IPS-11a (cell line): ENCODE results near the gene ADGRG4.
"Not testable (repeated sequence)": the region's sequence is repeated elsewhere in the genome, so short reads cannot be mapped to it uniquely, and the experiment has no call there.

ENCODE experiments used
- H3K4me3 ChIP-seq: one replicate; pipeline ENCODE4 v1.5.1; 2013; ENCODE audit warnings: low read depth, low read length, control low read depth

ADGRG4 gene

DNA sequence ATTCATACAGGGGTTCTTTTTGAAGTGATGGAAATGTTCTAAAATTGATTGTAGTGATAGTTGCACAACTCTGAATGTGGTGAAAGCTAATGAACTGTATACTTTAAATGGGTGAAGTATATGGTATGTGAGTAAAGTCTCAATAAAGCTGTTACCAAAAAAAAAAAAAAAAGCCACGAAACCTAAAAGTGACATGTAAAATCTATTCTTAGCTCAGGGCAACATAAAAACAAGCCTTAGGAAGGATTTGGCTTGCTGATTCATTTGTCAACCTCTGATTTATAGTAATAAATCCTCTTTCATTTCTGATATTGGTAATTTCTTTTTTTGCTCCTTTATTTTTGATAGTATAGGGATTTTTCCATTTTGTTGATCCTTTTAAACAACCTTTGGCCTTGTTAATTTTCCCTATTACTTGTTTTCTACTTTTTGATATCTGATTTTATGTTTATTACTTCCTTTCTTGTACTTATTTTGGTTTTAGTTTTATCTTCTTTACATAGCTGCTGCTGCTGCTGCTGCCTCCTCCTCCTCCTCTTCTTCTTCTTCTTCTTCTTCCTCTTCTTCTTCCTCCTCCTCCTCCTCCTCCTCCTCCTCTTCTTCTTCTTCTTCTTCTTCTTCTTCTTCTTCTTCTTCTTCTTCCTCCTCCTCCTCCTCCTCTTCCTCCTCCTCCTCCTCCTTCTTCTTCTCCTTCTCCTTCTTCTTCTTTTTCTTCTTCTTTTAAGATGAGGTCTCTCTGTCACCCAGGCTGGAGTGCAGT, 79.4 kb downstream of the ADGRG4 start:
- no peak overlapping the region for H3K4me3 ChIP-seq

GRCh38 chrX:136386173-136386572, 85.4 kb downstream of the ADGRG4 start:
- no peak overlapping the region for H3K4me3 ChIP-seq

- no peak overlapping the region for H3K4me3 ChIP-seq
These were observed 86.1 kb downstream of the ADGRG4 start for GRCh38 chrX:136386826-136387225.

- no peak overlapping the region for H3K4me3 ChIP-seq
These were observed 87.3 kb downstream of the ADGRG4 start for GRCh38 chrX:136387951-136388502.

DNA sequence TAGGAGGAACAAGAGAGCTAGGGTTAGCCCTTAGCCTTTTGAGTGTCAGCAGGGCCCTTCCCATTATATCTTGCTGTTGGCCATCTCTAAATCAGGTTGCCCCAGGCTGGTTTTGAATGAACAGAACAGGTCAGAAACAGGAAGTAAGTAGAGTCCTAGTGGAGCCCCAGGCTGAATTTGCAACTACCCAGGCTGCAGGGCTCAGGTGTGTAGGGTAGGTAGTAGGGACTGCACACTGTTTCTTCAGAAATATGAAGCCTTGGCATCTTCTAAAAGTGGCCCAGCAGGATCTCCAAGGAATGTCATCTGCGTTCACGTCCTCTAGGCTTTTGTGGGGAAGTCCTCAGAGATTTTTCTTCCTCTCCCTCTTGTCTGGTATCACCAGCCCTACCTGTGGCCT, 90.2 kb downstream of the ADGRG4 start:
- H3K4me3 ChIP-seq = no peak overlapping the region

- H3K4me3 ChIP-seq = no peak overlapping the region
These were observed 94.5 kb downstream of the ADGRG4 start for GRCh38 chrX:136395271-136395670.

DNA sequence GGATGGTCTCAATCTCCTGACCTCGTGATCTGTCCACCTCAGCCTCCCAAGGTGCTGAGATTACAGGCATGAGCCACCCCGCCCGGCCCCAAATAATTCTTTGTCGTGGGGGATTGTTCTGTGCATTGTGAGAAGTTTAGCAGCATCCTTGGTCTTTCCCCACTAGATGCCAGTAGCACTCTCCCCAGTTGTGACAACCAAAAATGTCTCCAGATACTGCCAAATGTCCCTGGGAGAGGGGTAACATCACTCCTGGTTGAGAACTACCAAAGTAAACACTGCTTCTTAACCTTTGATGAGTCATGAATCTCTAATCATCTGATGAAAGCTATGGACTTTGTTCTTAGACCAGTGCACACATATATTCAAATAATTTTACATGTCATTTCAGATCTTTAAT, 96.2 kb downstream of the ADGRG4 start:
- H3K4me3 ChIP-seq = no peak overlapping the region

- H3K4me3 ChIP-seq = no peak overlapping the region
These were observed 104.4 kb downstream of the ADGRG4 start for GRCh38 chrX:136405126-136405525.

DNA sequence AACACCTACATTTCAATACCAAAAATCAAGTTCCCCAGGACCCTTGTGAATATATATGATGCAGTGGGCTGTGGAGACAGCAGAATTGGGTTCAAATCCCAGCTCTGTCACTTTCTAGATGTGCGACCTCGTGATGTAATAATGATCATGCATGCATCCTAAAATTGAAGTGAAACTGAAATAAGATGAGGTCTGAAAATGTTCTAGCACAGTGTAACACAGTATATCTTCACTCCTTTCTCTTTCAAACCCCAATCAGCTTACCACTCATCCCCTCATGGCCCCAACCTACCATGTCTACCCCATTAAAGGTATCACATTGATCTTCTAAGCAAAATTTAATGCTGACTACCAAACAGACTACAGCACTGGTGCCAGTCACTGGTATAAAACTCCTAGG, 117.0 kb downstream of the ADGRG4 start:
- H3K4me3 ChIP-seq = no peak overlapping the region

GRCh38 chrX:136421338-136421737, 120.6 kb downstream of the ADGRG4 start:
- H3K4me3 ChIP-seq = no peak overlapping the region

GRCh38 chrX:136423724-136424123, 123.0 kb downstream of the ADGRG4 start:
- no peak overlapping the region for H3K4me3 ChIP-seq

DNA sequence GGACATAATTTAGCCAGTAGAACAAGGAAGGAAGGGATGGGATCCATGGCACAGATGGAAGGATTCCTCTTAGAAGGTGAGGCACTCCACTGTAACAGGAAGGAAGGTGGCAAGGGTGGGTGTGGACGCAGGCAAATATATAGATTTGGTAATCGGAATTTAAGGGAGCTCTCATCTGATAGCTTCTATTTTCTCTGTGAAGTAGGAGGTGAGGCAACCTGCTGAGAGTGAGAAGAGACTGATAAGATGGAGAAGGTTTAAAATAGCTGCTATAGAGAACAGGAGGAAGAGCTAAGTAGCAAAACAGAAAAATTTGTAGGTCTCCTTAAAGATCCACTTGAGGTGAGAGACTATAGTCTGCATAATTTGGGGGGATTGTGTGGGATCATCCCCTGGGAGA, 125.2 kb downstream of the ADGRG4 start:
- no peak overlapping the region for H3K4me3 ChIP-seq

GRCh38 chrX:136431625-136432024, 130.9 kb downstream of the ADGRG4 start:
- H3K4me3 ChIP-seq = no peak overlapping the region

GRCh38 chrX:136437774-136438173, 137.0 kb downstream of the ADGRG4 start:
- H3K4me3 ChIP-seq = no peak overlapping the region

DNA sequence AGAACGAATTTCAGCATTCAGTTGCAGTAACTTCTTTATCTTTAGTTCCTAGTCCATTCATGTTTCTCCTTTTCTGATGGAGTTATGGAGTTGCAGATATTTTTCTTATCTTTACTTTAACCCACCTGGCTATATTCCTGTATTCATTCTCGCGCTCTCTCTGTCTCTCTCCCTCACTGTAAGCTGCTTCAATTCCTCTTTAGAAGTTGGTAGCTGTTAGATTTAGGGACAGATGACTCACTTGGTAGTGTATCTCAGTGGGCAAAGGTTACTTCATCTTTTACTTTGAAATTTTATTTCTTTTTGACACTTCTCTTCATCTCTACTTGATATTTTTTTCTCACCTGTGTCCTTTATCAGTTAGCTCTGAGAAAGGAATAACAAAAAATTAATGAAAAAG, 137.4 kb downstream of the ADGRG4 start:
- H3K4me3 ChIP-seq = no peak overlapping the region

GRCh38 chrX:136445674-136446073, 144.9 kb downstream of the ADGRG4 start:
- H3K4me3 ChIP-seq = not testable (repeated sequence)

- H3K4me3 ChIP-seq = no peak overlapping the region
These were observed 145.4 kb downstream of the ADGRG4 start for GRCh38 chrX:136446208-136446607.

DNA sequence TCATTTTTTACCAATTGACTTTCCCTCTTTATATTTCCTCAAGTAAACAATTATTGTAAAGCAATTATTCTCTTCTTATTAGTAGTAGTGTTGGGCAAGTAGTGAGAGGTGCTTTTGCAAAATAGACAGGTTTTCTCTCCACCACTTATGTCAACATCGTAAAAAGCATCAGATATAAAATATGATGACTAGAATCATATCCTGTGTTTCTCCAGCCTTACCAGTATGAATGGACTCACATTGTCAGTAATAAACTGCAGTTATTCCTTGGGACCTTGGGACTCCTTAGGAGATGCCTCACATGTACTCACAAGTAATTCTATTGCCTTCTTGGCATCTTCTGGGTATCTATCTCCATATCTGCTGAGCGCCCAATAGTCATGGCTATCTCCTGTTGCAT, 146.5 kb downstream of the ADGRG4 start:
- no peak overlapping the region for H3K4me3 ChIP-seq

DNA sequence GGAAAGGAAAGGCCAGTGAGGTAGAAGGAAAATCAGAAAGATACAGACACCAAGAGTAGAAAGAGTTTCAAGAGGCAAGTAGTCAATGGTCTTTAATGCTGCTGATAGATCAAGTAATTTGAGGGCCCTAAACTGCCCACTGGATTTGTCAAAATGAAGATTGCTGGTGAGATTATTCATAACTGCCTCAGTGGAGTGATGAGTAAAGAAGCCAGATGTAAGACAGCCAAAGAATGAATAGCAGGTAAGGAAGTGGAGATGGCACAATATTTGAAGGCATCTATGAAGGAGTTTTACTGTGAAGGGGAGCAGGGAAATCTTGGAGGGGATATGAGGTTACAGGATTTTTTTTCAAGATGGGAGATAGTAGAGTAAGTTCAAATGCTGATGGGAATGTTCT, 147.2 kb downstream of the ADGRG4 start:
- no peak overlapping the region for H3K4me3 ChIP-seq

DNA sequence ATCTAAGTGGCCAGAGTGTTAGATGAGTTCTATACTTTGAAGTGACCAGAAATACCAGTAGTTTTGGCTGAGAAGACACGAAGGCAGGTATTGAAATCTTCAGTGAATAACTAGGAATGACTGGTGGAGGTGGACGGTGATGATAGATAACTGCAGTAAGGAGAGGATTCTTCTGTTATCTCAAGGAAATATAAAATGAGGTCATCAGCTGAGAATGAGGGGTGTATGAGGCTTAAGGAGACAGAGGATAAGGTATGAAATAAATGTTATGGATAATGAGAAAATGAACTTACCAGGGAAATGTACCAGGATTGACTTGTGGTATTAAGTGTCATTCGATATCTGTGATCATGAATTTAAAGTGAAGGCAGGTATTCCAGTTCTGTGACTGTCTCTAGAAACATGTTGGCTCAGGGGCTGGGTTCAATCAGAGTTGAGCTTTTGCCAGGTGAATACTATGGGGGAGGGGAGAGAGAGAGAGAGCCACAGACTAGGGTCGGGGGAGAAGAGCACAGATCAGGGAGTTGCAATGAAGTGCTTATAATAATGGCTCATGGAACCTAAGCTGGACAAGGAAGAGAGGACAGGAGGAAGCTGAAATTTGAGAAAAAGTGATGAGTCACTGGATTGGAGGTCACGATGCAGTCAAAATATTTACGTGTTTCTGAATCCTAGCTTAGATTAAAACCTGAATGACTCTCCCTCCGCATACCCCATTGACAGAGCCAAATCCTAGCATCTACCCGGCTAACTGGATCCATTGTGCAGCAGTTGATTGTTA, 149.5 kb downstream of the ADGRG4 start:
- no peak overlapping the region for H3K4me3 ChIP-seq

DNA sequence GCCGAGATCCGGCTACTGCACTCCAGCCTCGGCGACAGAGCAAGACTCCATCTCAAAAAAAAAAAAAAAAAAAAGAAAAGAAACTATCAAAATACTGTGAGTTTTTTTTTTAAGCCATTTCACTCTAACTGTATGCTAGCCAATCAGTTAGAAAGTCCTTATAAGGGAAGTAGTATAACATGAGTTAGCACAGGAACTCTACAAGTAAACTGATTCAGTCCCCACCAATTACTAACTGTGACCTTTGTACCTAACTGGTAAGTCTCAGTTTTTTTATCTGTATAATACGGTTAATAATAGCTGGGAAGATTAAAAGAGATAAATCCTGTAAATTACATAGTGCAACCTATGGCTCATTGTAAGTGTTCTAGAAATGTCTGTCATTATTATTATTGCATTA, 151.9 kb downstream of the ADGRG4 start:
- H3K4me3 ChIP-seq = no peak overlapping the region

- H3K4me3 ChIP-seq = no peak overlapping the region
These were observed 152.4 kb downstream of the ADGRG4 start for GRCh38 chrX:136453114-136453513.
